ENCODE data around the gene RFC2. TPM values are rescaled to one million over a fixed set of nuclear protein-coding genes. Genes with fewer than 3 reads are reported as not detected.
"Not testable (repeated sequence)": the region's sequence is repeated elsewhere in the genome, so short reads cannot be mapped to it uniquely, and the experiment has no call there.

The RFC2 gene
- total and polyA plus RNA-seq, 7 experiments from 2014 or later = 12.0 to 51.7 (median 19.3) TPM

DNA sequence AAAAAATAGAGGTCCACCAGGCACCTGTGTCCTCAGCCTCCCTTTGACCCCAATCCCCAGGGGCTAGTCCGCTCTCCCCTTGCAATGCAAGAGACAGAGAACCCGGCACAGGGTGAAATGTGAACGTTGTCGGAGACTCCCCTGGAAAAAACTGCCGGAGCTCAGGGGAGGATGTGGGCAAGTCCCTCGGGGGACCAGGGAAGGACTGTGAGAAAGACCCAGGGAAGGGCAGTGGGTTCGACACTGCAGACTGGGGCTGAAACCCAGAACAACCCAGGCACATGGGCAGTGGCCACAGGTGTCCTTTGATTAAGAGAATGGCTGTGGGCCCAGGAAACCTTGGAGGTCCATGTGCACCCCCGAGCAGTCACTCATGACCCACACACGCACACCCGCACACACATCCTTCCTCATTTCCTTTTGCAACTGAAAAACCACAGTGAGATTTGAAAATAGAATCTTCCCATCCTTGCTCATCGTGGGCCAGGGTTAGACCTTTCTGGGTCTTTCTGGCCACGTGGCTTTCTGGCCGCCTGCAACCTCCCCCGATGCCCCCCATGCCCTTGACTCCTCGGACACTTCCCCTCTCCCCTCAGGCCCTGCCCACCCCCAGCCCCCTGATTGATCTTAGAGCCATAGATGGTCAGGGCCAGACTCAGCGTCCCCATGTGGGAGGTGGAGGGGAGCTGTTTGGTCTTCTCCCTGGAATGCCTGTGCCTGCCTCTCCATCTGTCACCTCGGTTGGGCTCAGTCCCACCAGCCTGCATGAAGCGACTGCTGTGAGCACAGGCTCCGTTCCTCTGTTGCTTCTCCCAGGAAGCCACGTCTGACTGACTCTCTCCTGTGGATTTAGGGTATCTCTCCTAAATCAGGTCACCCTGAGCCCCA is 36.5 kb downstream of the RFC2 start:
- peak overlapping the region in 3 of 9 donors; percentile 24 to 89 (median 51) for H3K27ac Mint-ChIP-seq

GRCh38 chr7:74216361-74216761 is 37.8 kb downstream of the RFC2 start:
- Mint-ChIP-seq H3K36me3 (peaks cover 0 to 9% (median 0%) of the 10 kb centered on the region in 5 donors), H3K4me1 (peaks cover 11 to 36% (median 18%) of the 10 kb centered on the region in 7 donors), H3K27ac (peak overlapping the region in 2 of 9 donors; percentile 59 to 83), H3K9me3 (no peaks in the 10 kb centered on the region), H3K27me3 (no peaks in the 10 kb centered on the region), H3K4me3 (peak overlapping the region in 4 of 10 donors; percentile 52 to 71 (median 58))
- Histone ChIP-seq H3K36me3 (ENCODE audit: control insufficient read depth in 2 of 3, insufficient read depth in 3 of 3, low read length in 3 of 3) (no peaks in the 10 kb centered on the region), H3K27ac (ENCODE audit: low read depth, low read length) (no peak overlapping the region), H3K4me1 (ENCODE audit: control insufficient read depth in 2 of 2, insufficient read depth in 2 of 2, low read length in 2 of 2) (no peaks in the 10 kb centered on the region), H3K4me3 (ENCODE audit: low read length) (no peak overlapping the region), H3K27me3 (ENCODE audit: control insufficient read depth in 2 of 2, insufficient read depth in 2 of 2, low read length in 2 of 2) (no peaks in the 10 kb centered on the region), H3K9me3 (ENCODE audit: control insufficient read depth in 2 of 3, low read length in 3 of 3) (no peaks in the 10 kb centered on the region)
- ATAC-seq (no peak), DNase-seq (no peak)
- ChIA-PET POLR2A (no interaction called here), CTCF (interaction anchor here (0.6 to 1.6 kb wide), 2 partner anchors 10 to 330 kb away, joined by 4 read pairs; no protein-coding TSS in a partner anchor)
- intact Hi-C loops (cut with micrococcal nuclease) = no loop called here

More for the DNA sequence above, 36.5 kb downstream of the RFC2 start:
- Histone ChIP-seq H3K27ac (ENCODE audit: low read depth, low read length) (no peak overlapping the region), H3K36me3 (ENCODE audit: control insufficient read depth in 2 of 3, insufficient read depth in 3 of 3, low read length in 3 of 3) (no peaks in the 10 kb centered on the region), H3K4me1 (ENCODE audit: control insufficient read depth in 2 of 2, insufficient read depth in 2 of 2, low read length in 2 of 2) (no peaks in the 10 kb centered on the region), H3K4me3 (ENCODE audit: low read length) (no peak overlapping the region), H3K9me3 (ENCODE audit: control insufficient read depth in 2 of 3, low read length in 3 of 3) (no peaks in the 10 kb centered on the region), H3K27me3 (ENCODE audit: control insufficient read depth in 2 of 2, insufficient read depth in 2 of 2, low read length in 2 of 2) (no peaks in the 10 kb centered on the region)
- intact Hi-C loops (cut with micrococcal nuclease) = no loop called here
- Mint-ChIP-seq H3K9me3 (no peaks in the 10 kb centered on the region), H3K36me3 (peaks cover 0 to 9% (median 0%) of the 10 kb centered on the region in 5 donors), H3K27me3 (no peaks in the 10 kb centered on the region), H3K4me1 (peaks cover 11 to 33% (median 18%) of the 10 kb centered on the region in 7 donors), H3K4me3 (peak overlapping the region; percentile 44 to 75 (median 59))
- DNase-seq = no peak
- POLR2A ChIA-PET = no interaction called here
- ATAC-seq = peak; percentile 79
- CTCF ChIA-PET = interaction anchor here (0.6 to 1.4 kb wide), 3 partner anchors 11 to 183 kb away, joined by 4 to 6 read pairs (median 4); no protein-coding TSS in a partner anchor

GRCh38 chr7:74215921-74216320 is 38.3 kb downstream of the RFC2 start:
- H3K4me1 Mint-ChIP-seq = peaks cover 11 to 36% (median 18%) of the 10 kb centered on the region in 7 donors
- no peaks in the 10 kb centered on the region for H3K9me3 ChIP-seq (ENCODE audit: control insufficient read depth in 2 of 3, low read length in 3 of 3)
- intact Hi-C loops (cut with micrococcal nuclease) = no loop called here
- no peak overlapping the region for H3K4me3 ChIP-seq (ENCODE audit: low read length)
- no peaks in the 10 kb centered on the region for H3K36me3 ChIP-seq (ENCODE audit: control insufficient read depth in 2 of 3, insufficient read depth in 3 of 3, low read length in 3 of 3)
- no peaks in the 10 kb centered on the region for H3K4me1 ChIP-seq (ENCODE audit: control insufficient read depth in 2 of 2, insufficient read depth in 2 of 2, low read length in 2 of 2)
- H3K9me3 Mint-ChIP-seq = no peaks in the 10 kb centered on the region
- peaks cover 0 to 9% (median 0%) of the 10 kb centered on the region in 5 donors for H3K36me3 Mint-ChIP-seq
- ChIA-PET CTCF (interaction anchor here (0.6 to 1.6 kb wide), 2 partner anchors 9 to 330 kb away, joined by 4 read pairs; no protein-coding TSS in a partner anchor), POLR2A (no interaction called here)
- no peaks in the 10 kb centered on the region for H3K27me3 ChIP-seq (ENCODE audit: control insufficient read depth in 2 of 2, insufficient read depth in 2 of 2, low read length in 2 of 2)
- H3K27ac ChIP-seq (ENCODE audit: low read depth, low read length) = no peak overlapping the region
- DNase-seq = no peak
- no peak overlapping the region for H3K4me3 Mint-ChIP-seq
- ATAC-seq = no peak
- H3K27ac Mint-ChIP-seq = no peak overlapping the region
- H3K27me3 Mint-ChIP-seq = no peaks in the 10 kb centered on the region

DNA sequence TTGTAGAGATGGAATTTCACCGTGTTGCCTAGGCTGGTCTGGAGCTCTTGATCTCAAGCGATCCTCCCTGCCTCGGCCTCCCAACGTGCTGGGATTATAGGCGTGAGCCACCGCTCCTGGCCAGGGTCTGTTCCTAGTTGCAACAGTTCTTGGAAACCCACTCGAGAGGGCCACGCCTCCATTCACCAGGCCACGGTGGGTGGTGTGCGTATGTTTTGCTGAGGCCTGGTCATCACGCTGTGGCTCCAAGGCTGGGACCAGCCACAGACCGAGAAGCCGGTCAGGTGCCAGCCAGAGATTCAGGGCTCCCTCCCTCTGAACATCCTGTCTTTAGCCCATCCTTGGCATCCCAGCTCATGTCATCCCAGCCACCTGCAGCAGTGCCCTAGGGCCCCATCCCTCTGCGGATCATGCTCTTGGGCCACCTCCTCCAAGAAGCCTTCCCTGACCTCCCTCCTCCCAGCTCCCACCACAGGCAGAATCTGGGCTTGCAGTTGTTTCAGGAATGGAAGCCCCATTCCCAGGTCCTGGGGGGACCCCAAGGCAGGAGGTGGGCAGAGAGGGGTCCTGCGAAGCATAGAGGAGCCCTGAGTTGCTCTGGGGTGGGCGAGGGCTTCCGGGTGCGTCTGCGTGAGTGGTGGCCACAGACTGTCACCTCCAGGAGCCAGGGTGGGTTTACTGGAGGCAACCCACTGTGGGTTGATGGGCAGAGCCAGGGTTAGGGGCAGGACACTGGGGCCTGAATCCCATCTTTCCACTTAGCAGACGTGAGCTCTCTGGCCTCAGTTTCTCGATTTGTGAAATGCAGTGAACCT is 39.2 kb downstream of the RFC2 start:
- Histone ChIP-seq H3K4me1 (ENCODE audit: control insufficient read depth in 2 of 2, insufficient read depth in 2 of 2, low read length in 2 of 2) (no peaks in the 10 kb centered on the region), H3K4me3 (ENCODE audit: low read length) (no peak overlapping the region), H3K27ac (ENCODE audit: low read depth, low read length) (no peak overlapping the region), H3K36me3 (ENCODE audit: control insufficient read depth in 2 of 3, insufficient read depth in 3 of 3, low read length in 3 of 3) (no peaks in the 10 kb centered on the region), H3K9me3 (ENCODE audit: control insufficient read depth in 2 of 3, low read length in 3 of 3) (no peaks in the 10 kb centered on the region), H3K27me3 (ENCODE audit: control insufficient read depth in 2 of 2, insufficient read depth in 2 of 2, low read length in 2 of 2) (no peaks in the 10 kb centered on the region)
- ATAC-seq (no peak), DNase-seq (no peak)
- Mint-ChIP-seq H3K4me3 (no peak overlapping the region), H3K36me3 (peaks cover 0 to 9% (median 0%) of the 10 kb centered on the region in 5 donors), H3K9me3 (no peaks in the 10 kb centered on the region), H3K4me1 (peaks cover 11 to 36% (median 18%) of the 10 kb centered on the region in 7 donors), H3K27ac (no peak overlapping the region), H3K27me3 (no peaks in the 10 kb centered on the region)
- ChIA-PET CTCF (interaction anchor here (1.6 kb wide), 1 partner anchor 8 kb away, joined by 4 read pairs; no protein-coding TSS in a partner anchor), POLR2A (no interaction called here)
- intact Hi-C loops (cut with micrococcal nuclease) = no loop called here

DNA sequence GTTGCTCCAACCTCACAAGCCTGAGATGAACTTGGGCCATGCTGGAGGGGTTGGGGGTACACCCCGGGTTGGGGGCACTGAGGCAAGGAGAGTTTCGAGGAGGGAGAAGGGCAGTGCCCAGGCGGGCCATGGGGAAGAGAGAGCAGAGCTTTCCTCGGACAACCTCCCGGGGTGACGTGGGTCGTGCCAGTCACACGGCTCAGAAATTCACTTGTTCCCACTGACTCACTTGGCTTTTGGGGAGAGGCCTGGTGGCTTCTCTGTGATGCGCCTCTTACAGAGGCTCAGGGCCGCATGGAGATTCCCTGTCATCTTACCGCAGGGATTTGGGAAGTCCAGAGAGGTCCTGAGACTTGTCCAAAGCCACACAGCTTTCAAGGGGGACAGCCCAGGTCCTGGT is 41.5 kb downstream of the RFC2 start:
- Mint-ChIP-seq H3K9me3 (no peaks in the 10 kb centered on the region), H3K27ac (peak overlapping the region in 1 of 9 donors; percentile 46), H3K4me1 (peaks cover 11 to 38% (median 18%) of the 10 kb centered on the region in 7 donors), H3K4me3 (no peak overlapping the region), H3K36me3 (peaks cover 0 to 1% (median 0%) of the 10 kb centered on the region in 5 donors), H3K27me3 (no peaks in the 10 kb centered on the region)
- ATAC-seq (peak; percentile 28), DNase-seq (no peak)
- Histone ChIP-seq H3K4me3 (ENCODE audit: low read length) (no peak overlapping the region), H3K9me3 (ENCODE audit: control insufficient read depth in 2 of 3, low read length in 3 of 3) (no peaks in the 10 kb centered on the region), H3K36me3 (ENCODE audit: control insufficient read depth in 2 of 3, insufficient read depth in 3 of 3, low read length in 3 of 3) (no peaks in the 10 kb centered on the region), H3K4me1 (ENCODE audit: control insufficient read depth in 2 of 2, insufficient read depth in 2 of 2, low read length in 2 of 2) (no peaks in the 10 kb centered on the region), H3K27me3 (ENCODE audit: control insufficient read depth in 2 of 2, insufficient read depth in 2 of 2, low read length in 2 of 2) (no peaks in the 10 kb centered on the region), H3K27ac (ENCODE audit: low read depth, low read length) (no peak overlapping the region)
- CTCF ChIA-PET = interaction anchor here (1.2 kb wide), 1 partner anchor 188 kb away, joined by 8 read pairs; no protein-coding TSS in a partner anchor
- intact Hi-C loops (cut with micrococcal nuclease) = no loop called here
- POLR2A ChIA-PET = no interaction called here

DNA sequence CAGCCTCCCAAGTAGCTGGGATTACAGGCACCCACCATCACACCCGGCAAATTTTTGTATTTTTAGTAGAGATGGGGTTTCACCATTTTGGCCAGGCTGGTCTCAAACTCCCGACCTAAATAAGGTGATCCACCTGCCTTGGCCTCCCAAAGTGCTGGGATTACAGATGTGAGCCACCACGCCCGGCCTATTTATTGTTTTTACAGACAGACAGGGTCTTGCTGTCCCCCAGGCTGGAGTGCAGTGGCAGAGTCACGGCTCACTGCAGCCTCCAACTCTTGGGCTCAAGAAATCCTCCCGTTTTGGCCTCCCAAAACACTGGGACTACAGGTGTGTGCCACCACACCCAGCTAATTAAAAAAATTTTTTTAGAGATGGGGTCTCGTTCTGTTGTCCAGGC is 46.0 kb downstream of the RFC2 start:
- peaks cover 11 to 24% (median 17%) of the 10 kb centered on the region in 7 donors for H3K4me1 Mint-ChIP-seq
- H3K4me3 Mint-ChIP-seq; H3K27ac Mint-ChIP-seq; H3K36me3 Mint-ChIP-seq; H3K27ac ChIP-seq (ENCODE audit: low read depth, low read length); H3K9me3 ChIP-seq (ENCODE audit: control insufficient read depth in 2 of 3, low read length in 3 of 3); H3K36me3 ChIP-seq (ENCODE audit: control insufficient read depth in 2 of 3, insufficient read depth in 3 of 3, low read length in 3 of 3); ATAC-seq; intact Hi-C loops (cut with micrococcal nuclease); H3K9me3 Mint-ChIP-seq; H3K27me3 ChIP-seq (ENCODE audit: control insufficient read depth in 2 of 2, insufficient read depth in 2 of 2, low read length in 2 of 2); H3K4me1 ChIP-seq (ENCODE audit: control insufficient read depth in 2 of 2, insufficient read depth in 2 of 2, low read length in 2 of 2); H3K27me3 Mint-ChIP-seq; H3K4me3 ChIP-seq (ENCODE audit: low read length); DNase-seq: not testable (repeated sequence)
- ChIA-PET POLR2A (interaction anchor here (0.8 kb wide), 1 partner anchor 9 kb away, joined by 4 read pairs; no protein-coding TSS in a partner anchor), CTCF (interaction anchor here (0.6 to 4.3 kb wide), 2 partner anchors 180 to 193 kb away, joined by 3 to 45 read pairs; no protein-coding TSS in a partner anchor)
